GM23338 (cell line): ENCODE results near the gene NEK10.

Experiments used
- CREB1 ChIP-seq: fragments of 250-450 bp; sonication (Bioruptor Pico); IDR thresholded peaks from 2 replicates; pipeline ENCODE4 v1.5.0; 2020; ENCODE audit warnings: low read depth, mild to moderate bottlenecking, moderate library complexity
- EZH2 ChIP-seq: fragments of 200-600 bp; sonication (generic); IDR thresholded peaks from one replicate; pipeline ENCODE4 v1.8.0; 2017; ENCODE audit warnings: antibody characterized with exemption, mild to moderate bottlenecking, low read depth; ENCODE audit not compliant: unreplicated experiment
- EZH2phosphoT487 ChIP-seq: fragments of 200-600 bp; sonication (generic); IDR thresholded peaks from one replicate; pipeline ENCODE4 v1.8.1; 2018; ENCODE audit warnings: antibody characterized with exemption; ENCODE audit not compliant: unreplicated experiment
- JUNB ChIP-seq: IDR thresholded peaks from one replicate; pipeline ENCODE4 v1.6.1; 2016; ENCODE audit warnings: antibody characterized with exemption; ENCODE audit not compliant: unreplicated experiment
- NANOG ChIP-seq: IDR thresholded peaks from 2 replicates; pipeline ENCODE4 v1.6.1; 2016; ENCODE audit warnings: antibody characterized with exemption, borderline replicate concordance
- POLR2AphosphoS5 ChIP-seq: IDR thresholded peaks from 2 replicates; pipeline ENCODE4 v1.6.1; 2016; ENCODE audit warnings: antibody characterized with exemption, low read depth
- STAT1 ChIP-seq: IDR thresholded peaks from one replicate; pipeline ENCODE4 v1.6.1; 2016; ENCODE audit warnings: antibody characterized with exemption; ENCODE audit not compliant: unreplicated experiment
- ZNF114 ChIP-seq: fragments of 250-450 bp; sonication (Bioruptor Pico); IDR thresholded peaks from 2 replicates; pipeline ENCODE4 v1.5.0; 2020; ENCODE audit warnings: mild to moderate bottlenecking, moderate library complexity
- ZNF331 ChIP-seq: fragments of 250-450 bp; sonication (Bioruptor Pico); IDR thresholded peaks from 2 replicates; pipeline ENCODE4 v1.5.0; 2020; ENCODE audit warnings: low read depth, mild to moderate bottlenecking, moderate library complexity
- TF ChIP-seq, protein P1 (sequence below), 2 experiments: fragments of 200-600 bp in 1 of 2; sonication (generic) in 1 of 2; conservative IDR thresholded peaks; 2 replicates each; pipeline versions ENCODE4 v1.5.1 to v1.6.1; 2016 to 2017; ENCODE audit warnings: antibody characterized with exemption in 2 of 2, low read depth in 2 of 2, mild to moderate bottlenecking in 2 of 2, moderate library complexity in 1 of 2
- TF ChIP-seq, protein P2 (sequence below): IDR thresholded peaks from 2 replicates; pipeline ENCODE4 v1.6.1; 2016; ENCODE audit warnings: antibody characterized with exemption
- TF ChIP-seq, protein P3 (sequence below): IDR thresholded peaks from one replicate; pipeline ENCODE4 v1.6.1; 2018; ENCODE audit warnings: antibody characterized with exemption; ENCODE audit not compliant: unreplicated experiment

DNA sequence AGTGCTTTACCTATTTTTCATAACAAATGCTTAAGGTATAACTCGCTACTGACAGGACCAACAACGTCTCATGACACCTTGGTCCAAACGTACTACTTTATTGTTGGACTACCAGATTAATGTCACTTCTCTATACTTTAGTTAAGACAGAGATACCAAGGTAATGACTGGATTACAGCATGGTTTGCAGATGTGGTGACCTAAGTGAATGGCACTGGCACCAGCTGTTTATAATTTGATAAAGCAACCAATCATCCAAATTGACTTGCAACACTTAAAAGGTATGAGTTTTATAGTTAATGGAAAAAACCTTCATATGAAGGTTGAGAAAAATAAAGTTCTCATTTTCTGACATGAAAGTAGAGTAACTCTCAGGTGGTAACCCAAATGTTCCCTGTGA is 209.0 kb downstream of the NEK10 start:
- TF ChIP-seq, protein P1, sequence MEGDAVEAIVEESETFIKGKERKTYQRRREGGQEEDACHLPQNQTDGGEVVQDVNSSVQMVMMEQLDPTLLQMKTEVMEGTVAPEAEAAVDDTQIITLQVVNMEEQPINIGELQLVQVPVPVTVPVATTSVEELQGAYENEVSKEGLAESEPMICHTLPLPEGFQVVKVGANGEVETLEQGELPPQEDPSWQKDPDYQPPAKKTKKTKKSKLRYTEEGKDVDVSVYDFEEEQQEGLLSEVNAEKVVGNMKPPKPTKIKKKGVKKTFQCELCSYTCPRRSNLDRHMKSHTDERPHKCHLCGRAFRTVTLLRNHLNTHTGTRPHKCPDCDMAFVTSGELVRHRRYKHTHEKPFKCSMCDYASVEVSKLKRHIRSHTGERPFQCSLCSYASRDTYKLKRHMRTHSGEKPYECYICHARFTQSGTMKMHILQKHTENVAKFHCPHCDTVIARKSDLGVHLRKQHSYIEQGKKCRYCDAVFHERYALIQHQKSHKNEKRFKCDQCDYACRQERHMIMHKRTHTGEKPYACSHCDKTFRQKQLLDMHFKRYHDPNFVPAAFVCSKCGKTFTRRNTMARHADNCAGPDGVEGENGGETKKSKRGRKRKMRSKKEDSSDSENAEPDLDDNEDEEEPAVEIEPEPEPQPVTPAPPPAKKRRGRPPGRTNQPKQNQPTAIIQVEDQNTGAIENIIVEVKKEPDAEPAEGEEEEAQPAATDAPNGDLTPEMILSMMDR (conservative IDR thresholded peaks at IDR 0.05; ENCODE audit: low read depth in 2 of 2) = no peak
- no peak for TF ChIP-seq EZH2
- no peak for TF ChIP-seq CREB1 (CRISPR knock-in tag)
- TF ChIP-seq, protein P2, sequence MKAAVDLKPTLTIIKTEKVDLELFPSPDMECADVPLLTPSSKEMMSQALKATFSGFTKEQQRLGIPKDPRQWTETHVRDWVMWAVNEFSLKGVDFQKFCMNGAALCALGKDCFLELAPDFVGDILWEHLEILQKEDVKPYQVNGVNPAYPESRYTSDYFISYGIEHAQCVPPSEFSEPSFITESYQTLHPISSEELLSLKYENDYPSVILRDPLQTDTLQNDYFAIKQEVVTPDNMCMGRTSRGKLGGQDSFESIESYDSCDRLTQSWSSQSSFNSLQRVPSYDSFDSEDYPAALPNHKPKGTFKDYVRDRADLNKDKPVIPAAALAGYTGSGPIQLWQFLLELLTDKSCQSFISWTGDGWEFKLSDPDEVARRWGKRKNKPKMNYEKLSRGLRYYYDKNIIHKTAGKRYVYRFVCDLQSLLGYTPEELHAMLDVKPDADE = no peak
- TF ChIP-seq, protein P3, sequence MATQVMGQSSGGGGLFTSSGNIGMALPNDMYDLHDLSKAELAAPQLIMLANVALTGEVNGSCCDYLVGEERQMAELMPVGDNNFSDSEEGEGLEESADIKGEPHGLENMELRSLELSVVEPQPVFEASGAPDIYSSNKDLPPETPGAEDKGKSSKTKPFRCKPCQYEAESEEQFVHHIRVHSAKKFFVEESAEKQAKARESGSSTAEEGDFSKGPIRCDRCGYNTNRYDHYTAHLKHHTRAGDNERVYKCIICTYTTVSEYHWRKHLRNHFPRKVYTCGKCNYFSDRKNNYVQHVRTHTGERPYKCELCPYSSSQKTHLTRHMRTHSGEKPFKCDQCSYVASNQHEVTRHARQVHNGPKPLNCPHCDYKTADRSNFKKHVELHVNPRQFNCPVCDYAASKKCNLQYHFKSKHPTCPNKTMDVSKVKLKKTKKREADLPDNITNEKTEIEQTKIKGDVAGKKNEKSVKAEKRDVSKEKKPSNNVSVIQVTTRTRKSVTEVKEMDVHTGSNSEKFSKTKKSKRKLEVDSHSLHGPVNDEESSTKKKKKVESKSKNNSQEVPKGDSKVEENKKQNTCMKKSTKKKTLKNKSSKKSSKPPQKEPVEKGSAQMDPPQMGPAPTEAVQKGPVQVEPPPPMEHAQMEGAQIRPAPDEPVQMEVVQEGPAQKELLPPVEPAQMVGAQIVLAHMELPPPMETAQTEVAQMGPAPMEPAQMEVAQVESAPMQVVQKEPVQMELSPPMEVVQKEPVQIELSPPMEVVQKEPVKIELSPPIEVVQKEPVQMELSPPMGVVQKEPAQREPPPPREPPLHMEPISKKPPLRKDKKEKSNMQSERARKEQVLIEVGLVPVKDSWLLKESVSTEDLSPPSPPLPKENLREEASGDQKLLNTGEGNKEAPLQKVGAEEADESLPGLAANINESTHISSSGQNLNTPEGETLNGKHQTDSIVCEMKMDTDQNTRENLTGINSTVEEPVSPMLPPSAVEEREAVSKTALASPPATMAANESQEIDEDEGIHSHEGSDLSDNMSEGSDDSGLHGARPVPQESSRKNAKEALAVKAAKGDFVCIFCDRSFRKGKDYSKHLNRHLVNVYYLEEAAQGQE = no peak
- TF ChIP-seq POLR2AphosphoS5 = no peak
- no peak for TF ChIP-seq JUNB
- no peak for TF ChIP-seq ZNF114 (CRISPR knock-in tag)
- TF ChIP-seq EZH2phosphoT487 = no peak
- TF ChIP-seq STAT1 = no peak
- no peak for TF ChIP-seq ZNF331 (CRISPR knock-in tag)
- TF ChIP-seq NANOG = no peak
